HEK293 (cell line): ENCODE measurements around the gene TMTC1.

ENCODE experiments used
- ZNF157 ChIP-seq: fragments of 450-650 bp; formaldehyde crosslinking; IDR thresholded peaks from 2 replicates; pipeline ENCODE4 v1.5.1; 2016; ENCODE audit warnings: missing biosample characterization, missing genetic modification characterization
- ZNF596 ChIP-seq: fragments of 450-650 bp; IDR thresholded peaks from 2 replicates; pipeline ENCODE4 v1.5.0; 2018; ENCODE audit warnings: missing biosample characterization, mild to moderate bottlenecking, missing genetic modification characterization, moderate library complexity
- ZNF776 ChIP-seq: fragments of 450-650 bp; formaldehyde crosslinking; IDR thresholded peaks from 2 replicates; pipeline ENCODE4 v1.5.0; 2017; ENCODE audit warnings: missing biosample characterization, missing genetic modification characterization, borderline replicate concordance
- TF ChIP-seq, protein P1 (sequence below): fragments of 450-650 bp; formaldehyde crosslinking; IDR thresholded peaks from 2 replicates; pipeline ENCODE4 v1.5.1; 2016; ENCODE audit warnings: missing biosample characterization, missing genetic modification characterization, borderline replicate concordance

The TMTC1 gene

DNA sequence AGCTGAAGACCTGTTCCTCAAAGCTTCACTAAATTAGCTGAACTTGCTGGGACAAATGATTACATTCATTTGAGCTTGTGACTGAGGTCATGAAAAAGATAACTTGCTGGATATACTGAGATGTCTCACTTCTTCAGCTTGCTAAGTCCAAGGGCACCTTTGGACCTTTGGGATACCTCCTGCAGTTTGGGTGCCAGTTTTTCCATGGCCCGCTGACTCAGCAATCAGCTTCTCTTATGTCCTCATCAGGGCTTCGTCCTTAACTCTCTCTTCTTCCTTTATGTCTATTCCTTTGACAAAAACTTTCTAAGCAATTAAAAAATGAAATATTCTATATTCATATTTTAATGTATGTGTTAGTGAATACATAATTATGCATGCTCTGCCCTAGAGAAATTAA, 331.9 kb downstream of the TMTC1 start (continued):
- TF ChIP-seq, protein P1, sequence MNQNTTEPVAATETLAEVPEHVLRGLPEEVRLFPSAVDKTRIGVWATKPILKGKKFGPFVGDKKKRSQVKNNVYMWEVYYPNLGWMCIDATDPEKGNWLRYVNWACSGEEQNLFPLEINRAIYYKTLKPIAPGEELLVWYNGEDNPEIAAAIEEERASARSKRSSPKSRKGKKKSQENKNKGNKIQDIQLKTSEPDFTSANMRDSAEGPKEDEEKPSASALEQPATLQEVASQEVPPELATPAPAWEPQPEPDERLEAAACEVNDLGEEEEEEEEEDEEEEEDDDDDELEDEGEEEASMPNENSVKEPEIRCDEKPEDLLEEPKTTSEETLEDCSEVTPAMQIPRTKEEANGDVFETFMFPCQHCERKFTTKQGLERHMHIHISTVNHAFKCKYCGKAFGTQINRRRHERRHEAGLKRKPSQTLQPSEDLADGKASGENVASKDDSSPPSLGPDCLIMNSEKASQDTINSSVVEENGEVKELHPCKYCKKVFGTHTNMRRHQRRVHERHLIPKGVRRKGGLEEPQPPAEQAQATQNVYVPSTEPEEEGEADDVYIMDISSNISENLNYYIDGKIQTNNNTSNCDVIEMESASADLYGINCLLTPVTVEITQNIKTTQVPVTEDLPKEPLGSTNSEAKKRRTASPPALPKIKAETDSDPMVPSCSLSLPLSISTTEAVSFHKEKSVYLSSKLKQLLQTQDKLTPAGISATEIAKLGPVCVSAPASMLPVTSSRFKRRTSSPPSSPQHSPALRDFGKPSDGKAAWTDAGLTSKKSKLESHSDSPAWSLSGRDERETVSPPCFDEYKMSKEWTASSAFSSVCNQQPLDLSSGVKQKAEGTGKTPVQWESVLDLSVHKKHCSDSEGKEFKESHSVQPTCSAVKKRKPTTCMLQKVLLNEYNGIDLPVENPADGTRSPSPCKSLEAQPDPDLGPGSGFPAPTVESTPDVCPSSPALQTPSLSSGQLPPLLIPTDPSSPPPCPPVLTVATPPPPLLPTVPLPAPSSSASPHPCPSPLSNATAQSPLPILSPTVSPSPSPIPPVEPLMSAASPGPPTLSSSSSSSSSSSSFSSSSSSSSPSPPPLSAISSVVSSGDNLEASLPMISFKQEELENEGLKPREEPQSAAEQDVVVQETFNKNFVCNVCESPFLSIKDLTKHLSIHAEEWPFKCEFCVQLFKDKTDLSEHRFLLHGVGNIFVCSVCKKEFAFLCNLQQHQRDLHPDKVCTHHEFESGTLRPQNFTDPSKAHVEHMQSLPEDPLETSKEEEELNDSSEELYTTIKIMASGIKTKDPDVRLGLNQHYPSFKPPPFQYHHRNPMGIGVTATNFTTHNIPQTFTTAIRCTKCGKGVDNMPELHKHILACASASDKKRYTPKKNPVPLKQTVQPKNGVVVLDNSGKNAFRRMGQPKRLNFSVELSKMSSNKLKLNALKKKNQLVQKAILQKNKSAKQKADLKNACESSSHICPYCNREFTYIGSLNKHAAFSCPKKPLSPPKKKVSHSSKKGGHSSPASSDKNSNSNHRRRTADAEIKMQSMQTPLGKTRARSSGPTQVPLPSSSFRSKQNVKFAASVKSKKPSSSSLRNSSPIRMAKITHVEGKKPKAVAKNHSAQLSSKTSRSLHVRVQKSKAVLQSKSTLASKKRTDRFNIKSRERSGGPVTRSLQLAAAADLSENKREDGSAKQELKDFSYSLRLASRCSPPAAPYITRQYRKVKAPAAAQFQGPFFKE (tag by site-specific recombination) = no peak
- TF ChIP-seq ZNF157 (tag by site-specific recombination) (no peak), ZNF596 (tag by site-specific recombination) (no peak), ZNF776 (tag by site-specific recombination) (no peak)
